H1 (cell line): ENCODE measurements around the gene FBXW8. TPM values are rescaled to one million over a fixed set of nuclear protein-coding genes. Genes with fewer than 3 reads are reported as not detected.

Experiments used
- CTCF ChIA-PET: fragments of 300-600 bp; sonication (Branson Sonifier 250); formaldehyde crosslinking; loops from one replicate; lab custom pipeline; 2021; ENCODE audit not compliant: partially characterized antibody; lab: Charles Lee
- POLR2A ChIA-PET: fragments of 300-600 bp; sonication (Branson Sonifier 250); formaldehyde crosslinking; loops from one replicate; lab custom pipeline; 2021; ENCODE audit warnings: inconsistent platforms; ENCODE audit not compliant: partially characterized antibody; lab: Charles Lee
- DNase-seq, 2 experiments: peaks; one replicate each; pipeline versions ENCODE4 v3.0.0 to v3.0.0-alpha.2; 2010 to 2022; ENCODE audit warnings: low spot score in 2 of 2, low read depth in 1 of 2, mixed read lengths in 1 of 2
- FAIRE-seq: peaks from 2 replicates; lab custom pipeline; 2011; peaks lifted over from hg19 to GRCh38; lab: Jason Lieb, UNC
- H2AFZ ChIP-seq: 2 replicates; pipeline ENCODE4 v1.8.1; 2012; ENCODE audit warnings: low read length, inconsistent platforms
- H2AK5ac ChIP-seq: 2 replicates; pipeline ENCODE4 v1.6.1; 2013; ENCODE audit warnings: low read depth, low read length
- H2BK120ac ChIP-seq: replicated peaks from 2 replicates; pipeline ENCODE3; 2013; ENCODE audit warnings: low read depth, low read length, inconsistent platforms
- H2BK12ac ChIP-seq: 2 replicates; pipeline ENCODE4 v1.6.1; 2013; ENCODE audit warnings: low read depth, low read length
- H2BK15ac ChIP-seq: 2 replicates; pipeline ENCODE4 v1.6.1; 2013; ENCODE audit warnings: low read length
- H2BK20ac ChIP-seq: 2 replicates; pipeline ENCODE4 v1.6.1; 2013; ENCODE audit warnings: low read length
- H2BK5ac ChIP-seq: 2 replicates; pipeline ENCODE4 v1.6.1; 2013; ENCODE audit warnings: low read depth, low read length
- H3K14ac ChIP-seq: 2 replicates; pipeline ENCODE4 v1.6.1; 2013; ENCODE audit warnings: inconsistent platforms; ENCODE audit not compliant: insufficient read length
- H3K18ac ChIP-seq: 2 replicates; pipeline ENCODE4 v1.6.1; 2013; ENCODE audit warnings: low read length; ENCODE audit errors: extremely low read depth
- H3K23ac ChIP-seq: 2 replicates; pipeline ENCODE4 v1.6.1; 2013; ENCODE audit warnings: inconsistent platforms; ENCODE audit not compliant: insufficient read length
- H3K23me2 ChIP-seq: 2 replicates; pipeline ENCODE4 v1.6.1; 2013; ENCODE audit warnings: low read depth, low read length
- H3K27ac ChIP-seq: 2 replicates; pipeline ENCODE4 v1.6.1; 2011; ENCODE audit warnings: low read depth, low read length, inconsistent platforms
- H3K27me3 ChIP-seq, 4 experiments: replicated peaks in 1 of 4; 1 replicate in 1 of 4; 2 replicates in 3 of 4; pipeline versions ENCODE4 v1.6.1 to v1.8.1; 2011 to 2013; ENCODE audit warnings: low read length in 3 of 4, mild to moderate bottlenecking in 3 of 4, inconsistent platforms in 2 of 4, mixed read lengths in 2 of 4, moderate library complexity in 1 of 4; ENCODE audit not compliant: control insufficient read depth in 3 of 4, insufficient read depth in 3 of 4; ENCODE audit errors: extremely low read depth in 1 of 4
- H3K36me3 ChIP-seq, 4 experiments: 2 replicates each; pipeline versions ENCODE4 v1.6.1 to v1.8.1; 2011 to 2013; ENCODE audit warnings: mild to moderate bottlenecking in 4 of 4, low read length in 3 of 4, moderate library complexity in 2 of 4, control low read depth in 1 of 4, inconsistent platforms in 1 of 4; ENCODE audit not compliant: insufficient read depth in 4 of 4, control insufficient read depth in 2 of 4
- H3K4ac ChIP-seq: replicated peaks from 2 replicates; pipeline ENCODE3; 2013; ENCODE audit warnings: low read length, low read depth, mixed read lengths, inconsistent platforms; ENCODE audit not compliant: insufficient read length
- H3K4me1 ChIP-seq, 4 experiments: replicated peaks in 1 of 4; 1 replicate in 1 of 4; 2 replicates in 3 of 4; pipeline versions ENCODE4 v1.6.1 to v1.8.1; 2011 to 2013; ENCODE audit warnings: low read length in 3 of 4, inconsistent platforms in 2 of 4, mixed read lengths in 1 of 4; ENCODE audit not compliant: insufficient read depth in 4 of 4, control insufficient read depth in 3 of 4
- H3K4me2 ChIP-seq, 2 experiments: 2 replicates each; pipeline versions ENCODE4 v1.6.1 to v1.8.1; 2011 to 2013; ENCODE audit warnings: low read depth in 2 of 2, low read length in 2 of 2, control low read depth in 1 of 2, inconsistent platforms in 1 of 2, mild to moderate bottlenecking in 1 of 2; ENCODE audit not compliant: insufficient read depth in 1 of 2
- H3K4me3 ChIP-seq, 4 experiments: fragments of 200-600, 300-600 bp in 1 of 4; sonication (generic), shearing (Covaris generic), sonication (Bioruptor Twin) in 1 of 4; 2 replicates each; pipeline versions ENCODE4 v1.5.1 to v1.8.1; 2011 to 2016; ENCODE audit warnings: low read length in 4 of 4, low read depth in 3 of 4, control low read depth in 2 of 4, inconsistent platforms in 2 of 4, mild to moderate bottlenecking in 2 of 4, mixed read lengths in 1 of 4, moderate library complexity in 1 of 4; ENCODE audit not compliant: insufficient read depth in 2 of 4; ENCODE audit errors: extremely low read depth in 1 of 4
- H3K56ac ChIP-seq: replicated peaks from 2 replicates; pipeline ENCODE3; 2013; ENCODE audit warnings: low read depth, mild to moderate bottlenecking, mixed read lengths, low read length, inconsistent platforms; ENCODE audit not compliant: insufficient read length
- H3K79me1 ChIP-seq: 2 replicates; pipeline ENCODE4 v1.6.1; 2013; ENCODE audit warnings: low read depth, low read length, control low read depth
- H3K79me2 ChIP-seq, 2 experiments: 2 replicates each; pipeline versions ENCODE4 v1.6.1 to v1.8.1; 2012 to 2013; ENCODE audit warnings: low read length in 2 of 2, mild to moderate bottlenecking in 2 of 2, inconsistent platforms in 1 of 2; ENCODE audit not compliant: insufficient read depth in 2 of 2, control insufficient read depth in 1 of 2
- H3K9ac ChIP-seq, 4 experiments: replicated peaks in 1 of 4; 1 replicate in 1 of 4; 2 replicates in 3 of 4; pipeline versions ENCODE4 v1.6.1 to v1.8.1; 2011 to 2013; ENCODE audit warnings: low read depth in 3 of 4, low read length in 3 of 4, control low read depth in 2 of 4, mild to moderate bottlenecking in 2 of 4, moderate library complexity in 2 of 4, inconsistent platforms in 1 of 4; ENCODE audit errors: extremely low read depth in 1 of 4
- H3K9me3 ChIP-seq, 2 experiments: 2 replicates each; pipeline versions ENCODE4 v1.6.1 to v1.8.1; 2012 to 2013; ENCODE audit warnings: mild to moderate bottlenecking in 2 of 2, moderate library complexity in 2 of 2, control low read depth in 1 of 2, inconsistent platforms in 1 of 2, low read depth in 1 of 2, low read length in 1 of 2, mixed read lengths in 1 of 2; ENCODE audit not compliant: insufficient read depth in 2 of 2
- H4K20me1 ChIP-seq, 2 experiments: replicated peaks in 1 of 2; 2 replicates each; pipeline versions ENCODE3 to v1.8.1; 2011 to 2013; ENCODE audit warnings: inconsistent platforms in 2 of 2, low read length in 2 of 2, mild to moderate bottlenecking in 1 of 2; ENCODE audit not compliant: insufficient read depth in 2 of 2, control insufficient read depth in 1 of 2
- H4K5ac ChIP-seq: 2 replicates; pipeline ENCODE4 v1.6.1; 2013; ENCODE audit warnings: low read length, low read depth, mixed read lengths, inconsistent platforms; ENCODE audit not compliant: insufficient read length
- H4K8ac ChIP-seq: 2 replicates; pipeline ENCODE4 v1.8.0; 2013; ENCODE audit warnings: mild to moderate bottlenecking, moderate library complexity, low read length, inconsistent platforms; ENCODE audit not compliant: insufficient read depth; ENCODE audit errors: extremely low read depth
- H4K91ac ChIP-seq: replicated peaks from 2 replicates; pipeline ENCODE3; 2013; ENCODE audit warnings: low read length, mixed read lengths, inconsistent platforms; ENCODE audit not compliant: insufficient read length
- CHD1 ChIP-seq: IDR thresholded peaks from 2 replicates; pipeline ENCODE4 v1.6.1; 2012; ENCODE audit warnings: low read depth, low read length, improper control_type of control experiment
- KDM1A ChIP-seq: fragments of 200-600, 300-600 bp; sonication (generic); IDR thresholded peaks from 2 replicates; pipeline ENCODE4 v1.7.1; 2016; ENCODE audit warnings: mild to moderate bottlenecking, low read length, borderline replicate concordance
- POLR2A ChIP-seq, 2 experiments: IDR thresholded peaks; 1 replicate in 1 of 2; 2 replicates in 1 of 2; pipeline ENCODE4 v1.6.1; 2011; ENCODE audit warnings: low read depth in 2 of 2, low read length in 2 of 2, mild to moderate bottlenecking in 2 of 2; ENCODE audit errors: control extremely low read depth in 1 of 2
- WGBS, 2 experiments: shearing (Covaris generic) in 1 of 2; methylation state at CpG; one replicate each; pipeline versions ENCODE4 v1.1.6 to v1.1.7; 2013 to 2015; ENCODE audit warnings: low lambda C conversion rate in 2 of 2, mixed read lengths in 2 of 2, inconsistent platforms in 1 of 2, low coverage in 1 of 2, missing lambda C conversion rate in 1 of 2; ENCODE audit not compliant: insufficient replicate concordance in 2 of 2, insufficient coverage in 1 of 2, insufficient read length in 1 of 2; ENCODE audit errors: extremely low coverage in 1 of 2, missing lambda C conversion rate in 1 of 2; 5-methylcytosine and 5-hydroxymethylcytosine counted together
- polyA plus RNA-seq, 7 experiments: library from polyadenylated mRNA; depleted of rRNA in 3 of 7; stranded (reverse) in 5 of 7; unstranded in 2 of 7; fragments of >200 nt in 5 of 7; fragments of 200-250 nt in 2 of 7; gene quantifications; 1 replicate in 5 of 7; 2 replicates in 1 of 7; 4 replicates in 1 of 7; pipeline versions ENCODE4 v1.2.1 to v1.2.3, GENCODE V29; 2011 to 2013; ENCODE audit warnings: missing spikeins in 2 of 7, mixed read lengths in 2 of 7
- total RNA-seq: library from RNA; stranded (reverse); fragmentation: NEBNext Ultra II Directional; extraction: Animal tissue kit (Norgen Biotek cat#: 25700); gene quantifications from 2 replicates; pipeline ENCODE4 v1.2.1, GENCODE V29; 2021

The FBXW8 gene
- total and polyA plus RNA-seq, 2 of the 8 experiments (the other 6 are each of a cell fraction or from before 2014, with no cell fraction given) = 15.8 to 16.0 TPM

DNA sequence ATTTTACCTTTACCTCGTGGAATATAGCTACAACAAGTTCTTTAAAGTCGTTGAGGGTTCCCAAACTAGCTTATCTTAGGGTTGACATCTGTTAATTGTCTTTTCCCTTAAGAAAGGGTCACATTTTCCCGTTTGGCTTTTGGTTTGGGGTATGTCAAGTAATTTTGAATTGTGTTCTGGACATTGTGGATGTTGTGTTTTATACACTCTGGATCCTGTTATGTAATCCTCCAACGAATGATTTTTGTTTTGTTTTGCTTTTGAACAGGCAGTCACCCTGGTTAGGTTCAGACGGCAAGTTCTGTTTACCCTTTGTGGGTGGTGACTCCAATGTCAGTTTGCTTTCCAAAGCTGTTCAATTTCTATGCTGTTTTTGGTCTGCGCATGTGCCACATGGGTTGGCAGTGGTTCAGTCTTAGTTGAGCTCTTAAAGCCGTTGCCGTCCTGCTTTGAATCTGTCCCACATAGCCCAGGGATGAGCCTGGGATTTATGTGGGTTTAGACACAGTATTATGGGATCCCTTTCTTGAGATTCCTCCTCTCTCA, 103.7 kb downstream of the FBXW8 start:
- Histone ChIP-seq H3K79me2 (no peaks in the 10 kb centered on the region), H3K18ac (0 out of 2 replicates have a peak overlapping the region, but pooled peaks have one; percentile 15), H3K4me3 (no peak overlapping the region), H2AFZ (no peak overlapping the region), H3K9ac (no peak overlapping the region), H2BK20ac (no peak overlapping the region), H3K4me2 (no peak overlapping the region), H4K8ac (no peak overlapping the region), H2AK5ac (no peak overlapping the region), H3K79me1 (no peaks in the 10 kb centered on the region), H3K36me3 (peaks cover 0 to 11% (median 4%) of the 10 kb centered on the region in 4 experiments; a peak in 3 of 8 replicates), H3K4ac (no peak overlapping the region), H3K9me3 (peaks cover 0 to 7% of the 10 kb centered on the region in 2 experiments; a peak in 1 of 4 replicates), H2BK12ac (no peak overlapping the region), H3K23me2 (no peaks in the 10 kb centered on the region), H4K5ac (no peak overlapping the region), H3K27ac (no peak overlapping the region), H3K4me1 (peaks cover 4 to 21% (median 16%) of the 10 kb centered on the region in 4 experiments), H4K91ac (no peak overlapping the region), H3K14ac (no peak overlapping the region), H4K20me1 (no peaks in the 10 kb centered on the region), H3K27me3 (no peaks in the 10 kb centered on the region), H2BK5ac (no peak overlapping the region)
- 93% methylated on average over 8 of the region's 8 CpGs; no CpG with 5 or more reads in 1 of the 2 experiments for WGBS, 2 experiments
- ChIA-PET POLR2A (interaction anchor here (0.6 kb wide), 1 partner anchor 84 kb away, joined by 3 read pairs; no protein-coding TSS in a partner anchor), CTCF (interaction anchor here (0.6 to 1.3 kb wide), 2 partner anchors 14 to 106 kb away, joined by 4 read pairs; no protein-coding TSS in a partner anchor)
- DNase-seq = no peak
- TF ChIP-seq CHD1 (no peak), KDM1A (no peak), POLR2A (IDR thresholded peaks at IDR 0.05; ENCODE audit: control extremely low read depth in 1 of 2, low read depth in 2 of 2, low read length in 2 of 2) (no peak)
- TF ChIP-seq, all 59 proteins: peak for 0
- Histone ChIP-seq H2BK120ac (no peak overlapping the region), H2BK15ac (no peak overlapping the region), H3K56ac (no peak overlapping the region), H3K23ac (no peak overlapping the region)
- FAIRE-seq = no peak
